Measurements from ENCODE around the gene STK31.

STK31 gene

DNA sequence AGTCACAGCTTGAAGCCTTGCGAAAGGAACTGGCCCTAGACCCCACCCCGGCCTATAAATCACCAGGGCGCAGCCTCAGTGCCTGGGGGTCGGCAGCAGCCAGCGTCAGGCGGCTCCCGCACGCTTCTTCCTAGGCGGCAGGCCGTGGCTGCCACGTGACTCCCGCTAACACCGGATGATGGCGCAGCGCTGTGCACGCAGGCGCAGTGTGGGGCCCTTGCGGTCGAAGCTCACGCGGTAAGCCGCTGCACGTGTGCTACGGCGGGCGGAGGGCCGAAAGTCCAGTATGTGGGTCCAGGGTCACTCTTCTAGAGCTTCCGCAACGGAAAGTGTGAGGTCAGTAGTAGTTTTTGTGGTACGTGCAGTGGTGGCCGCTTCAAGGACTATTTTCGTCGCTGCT, at the start of gene STK31:
TSS of gene STK31 (plus strand) at position 220 of the 400 bp plus-strand sequence. CDS start at position 287, 67 bp downstream.
- TF ChIP-seq CTCF (IDR thresholded peaks at IDR 0.05; ENCODE audit: low read depth, low read length) (no peak), MAX (IDR thresholded peaks at IDR 0.05; ENCODE audit: low read depth, low read length) (no peak), MYC (IDR thresholded peaks at IDR 0.05; ENCODE audit: low read depth, low read length) (no peak), POLR2A (IDR thresholded peaks at IDR 0.05; ENCODE audit: extremely low read depth, insufficient read length) (no peak)
- H3K4me3 ChIP-seq (ENCODE audit: low read depth, low read length): no peak within 1 kb of the TSS
- DNase-seq (ENCODE audit: low read depth): no peak

- TF ChIP-seq MYC (IDR thresholded peaks at IDR 0.05; ENCODE audit: low read depth, low read length) (no peak), MAX (IDR thresholded peaks at IDR 0.05; ENCODE audit: low read depth, low read length) (no peak), CTCF (IDR thresholded peaks at IDR 0.05; ENCODE audit: low read depth, low read length) (no peak), POLR2A (IDR thresholded peaks at IDR 0.05; ENCODE audit: extremely low read depth, insufficient read length) (no peak)
- no peak for DNase-seq (ENCODE audit: low read depth)
- no peak overlapping the region for H3K4me3 ChIP-seq (ENCODE audit: low read depth, low read length)
Observed at GRCh38 chr7:23661385-23661784, 48.6 kb upstream of the STK31 start.

DNA sequence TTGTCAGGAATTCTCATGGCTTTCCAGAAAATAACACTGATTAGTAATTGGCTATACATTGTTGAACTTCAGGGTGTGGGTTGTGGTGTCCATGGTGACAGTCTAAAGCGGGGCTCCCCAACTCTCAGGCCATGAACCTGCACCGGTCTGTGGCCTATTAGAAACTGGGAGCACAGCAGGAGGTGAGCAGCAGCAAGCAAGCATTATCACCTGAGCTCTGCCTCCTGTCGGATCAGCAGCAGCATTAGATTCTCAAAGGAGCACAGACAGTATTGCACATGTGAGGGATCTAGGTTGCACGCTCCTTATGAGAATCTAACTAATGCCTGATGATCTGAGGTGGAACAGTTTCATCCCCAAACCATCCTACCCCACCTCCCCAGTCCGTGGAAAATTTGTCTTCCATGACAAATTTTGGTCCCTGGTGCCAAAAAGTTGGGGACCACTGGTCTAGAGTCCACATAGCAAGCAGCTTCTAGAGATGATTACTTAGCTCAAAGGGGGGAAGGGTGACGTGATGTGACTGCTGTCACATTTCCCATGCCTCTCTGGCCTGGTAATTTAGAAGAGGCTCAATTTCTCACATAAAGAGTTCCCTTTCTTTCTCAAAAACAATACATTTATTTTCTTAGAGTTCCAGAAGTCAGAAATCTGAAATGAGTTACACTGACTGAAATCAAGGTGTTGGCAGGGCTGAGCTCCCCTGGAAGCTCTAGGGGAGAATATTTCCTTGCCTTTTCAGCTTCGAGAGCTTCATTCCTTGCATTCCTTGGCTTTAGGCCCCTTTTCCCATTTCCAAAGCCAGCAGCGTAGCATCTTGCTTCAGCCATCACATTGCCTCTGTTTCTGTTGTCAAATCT, 47.7 kb upstream of the STK31 start:
- DNase-seq (ENCODE audit: low read depth): no peak
- TF ChIP-seq CTCF (IDR thresholded peaks at IDR 0.05; ENCODE audit: low read depth, low read length) (no peak), MAX (IDR thresholded peaks at IDR 0.05; ENCODE audit: low read depth, low read length) (no peak), POLR2A (IDR thresholded peaks at IDR 0.05; ENCODE audit: extremely low read depth, insufficient read length) (no peak), MYC (IDR thresholded peaks at IDR 0.05; ENCODE audit: low read depth, low read length) (no peak)

DNA sequence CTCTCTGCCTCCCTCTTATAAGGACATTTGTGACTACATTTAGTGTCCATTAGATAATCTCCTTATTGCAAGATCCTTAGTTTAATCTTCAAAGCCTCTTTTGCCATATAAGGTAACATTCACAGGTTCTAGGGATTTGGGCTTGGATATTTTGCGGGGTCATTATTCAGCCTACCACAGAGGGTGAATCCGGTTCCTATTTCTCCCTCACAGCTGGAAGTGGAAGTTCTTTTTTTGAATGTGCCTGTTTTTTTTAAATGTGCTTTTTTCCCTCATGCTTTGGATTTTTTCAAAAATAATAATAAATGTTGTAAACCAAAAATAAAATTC, 47.1 kb upstream of the STK31 start:
- no peak for TF ChIP-seq MAX (IDR thresholded peaks at IDR 0.05; ENCODE audit: low read depth, low read length)
- no peak for TF ChIP-seq POLR2A (IDR thresholded peaks at IDR 0.05; ENCODE audit: extremely low read depth, insufficient read length)
- no peak for TF ChIP-seq CTCF (IDR thresholded peaks at IDR 0.05; ENCODE audit: low read depth, low read length)
- no peak for TF ChIP-seq MYC (IDR thresholded peaks at IDR 0.05; ENCODE audit: low read depth, low read length)
- H3K4me3 ChIP-seq (ENCODE audit: low read depth, low read length): no peak overlapping the region
- DNase-seq (ENCODE audit: low read depth): no peak

More for the DNA sequence above, 47.7 kb upstream of the STK31 start:
- H3K4me3 ChIP-seq (ENCODE audit: low read depth, low read length): no peak overlapping the region

DNA sequence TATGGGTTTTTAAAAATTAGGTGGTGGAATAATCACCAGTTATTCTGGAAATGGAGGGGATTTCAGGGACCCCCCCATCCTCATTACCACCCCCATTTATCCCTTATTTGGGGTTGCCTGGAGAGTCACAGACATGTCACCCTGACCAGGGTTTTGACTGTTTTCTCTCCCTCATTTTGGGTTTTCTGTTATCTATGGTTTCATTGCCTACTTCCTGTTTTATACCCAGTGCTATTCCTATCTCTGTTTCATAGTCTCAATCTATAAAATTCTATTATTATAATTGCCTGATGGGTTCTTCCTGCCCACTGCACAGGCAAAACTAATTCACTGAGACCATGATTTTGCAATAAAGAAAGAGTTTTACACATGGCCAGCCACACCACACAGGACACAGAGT, 45.9 kb upstream of the STK31 start:
- H3K4me3 ChIP-seq (ENCODE audit: low read depth, low read length): no peak overlapping the region
- no peak for TF ChIP-seq MAX (IDR thresholded peaks at IDR 0.05; ENCODE audit: low read depth, low read length)
- TF ChIP-seq CTCF (IDR thresholded peaks at IDR 0.05; ENCODE audit: low read depth, low read length): no peak
- TF ChIP-seq POLR2A (IDR thresholded peaks at IDR 0.05; ENCODE audit: extremely low read depth, insufficient read length): no peak
- TF ChIP-seq MYC (IDR thresholded peaks at IDR 0.05; ENCODE audit: low read depth, low read length): no peak
- no peak for DNase-seq (ENCODE audit: low read depth)
